Upper lobe of left lung (tissue), 4 donors: ENCODE results near the gene RAF1.

ENCODE experiments used
- POLR2A ChIP-seq, 4 donors: fragments of 450-650 bp; IDR thresholded peaks; one replicate each; pipeline ENCODE4 v1.5.1; 2016 to 2017; ENCODE audit warnings: antibody characterized with exemption in 4 of 4, mild to moderate bottlenecking in 2 of 4
- TF ChIP-seq, protein P1 (sequence below), 6 experiments: fragments of 450-650 bp in 4 of 6; fragments of 200-600 bp in 2 of 6; sonication (generic) in 2 of 6; IDR thresholded peaks; one replicate each; pipeline ENCODE4 v1.5.1; 2016 to 2019; ENCODE audit warnings: antibody characterized with exemption in 6 of 6

DNA sequence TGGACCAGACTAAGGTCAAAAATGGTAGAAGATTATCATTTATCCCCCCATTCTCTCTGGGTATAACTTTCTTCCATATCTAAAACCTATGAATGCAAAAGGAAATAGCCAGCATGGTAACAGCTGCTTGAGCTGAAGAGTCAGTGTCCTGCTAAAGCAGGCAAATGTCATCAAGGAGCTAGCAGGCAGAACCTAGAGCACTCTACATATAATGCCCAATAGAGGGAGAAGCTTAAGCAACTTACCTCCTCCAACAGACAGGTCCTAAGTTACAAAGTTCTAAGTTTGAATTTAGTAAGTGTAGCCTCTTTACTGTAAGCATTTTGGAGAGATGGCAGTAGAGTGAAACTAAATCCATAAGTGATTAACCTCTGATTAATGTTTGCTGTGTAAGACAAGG is 7.7 kb downstream of the RAF1 start:
- TF ChIP-seq, protein P1, sequence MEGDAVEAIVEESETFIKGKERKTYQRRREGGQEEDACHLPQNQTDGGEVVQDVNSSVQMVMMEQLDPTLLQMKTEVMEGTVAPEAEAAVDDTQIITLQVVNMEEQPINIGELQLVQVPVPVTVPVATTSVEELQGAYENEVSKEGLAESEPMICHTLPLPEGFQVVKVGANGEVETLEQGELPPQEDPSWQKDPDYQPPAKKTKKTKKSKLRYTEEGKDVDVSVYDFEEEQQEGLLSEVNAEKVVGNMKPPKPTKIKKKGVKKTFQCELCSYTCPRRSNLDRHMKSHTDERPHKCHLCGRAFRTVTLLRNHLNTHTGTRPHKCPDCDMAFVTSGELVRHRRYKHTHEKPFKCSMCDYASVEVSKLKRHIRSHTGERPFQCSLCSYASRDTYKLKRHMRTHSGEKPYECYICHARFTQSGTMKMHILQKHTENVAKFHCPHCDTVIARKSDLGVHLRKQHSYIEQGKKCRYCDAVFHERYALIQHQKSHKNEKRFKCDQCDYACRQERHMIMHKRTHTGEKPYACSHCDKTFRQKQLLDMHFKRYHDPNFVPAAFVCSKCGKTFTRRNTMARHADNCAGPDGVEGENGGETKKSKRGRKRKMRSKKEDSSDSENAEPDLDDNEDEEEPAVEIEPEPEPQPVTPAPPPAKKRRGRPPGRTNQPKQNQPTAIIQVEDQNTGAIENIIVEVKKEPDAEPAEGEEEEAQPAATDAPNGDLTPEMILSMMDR (IDR thresholded peaks at IDR 0.05), result no peak
- TF ChIP-seq POLR2A (IDR thresholded peaks at IDR 0.05), result no peak
